Measurements from ENCODE around the gene RBM3.

RBM3 gene

GRCh38 chrX:48578661-48579128 lies 4.4 kb downstream of the RBM3 start:
- no peak overlapping the region for H3K27ac ChIP-seq (ENCODE audit: low read depth, low read length)
- H3K4me3 ChIP-seq (ENCODE audit: low read depth in 1 of 2, low read length in 2 of 2) = no peak overlapping the region
- peaks cover 29% of the 10 kb centered on the region for H3K36me3 ChIP-seq (ENCODE audit: insufficient read depth, low read length)
- H3K4me1 ChIP-seq (ENCODE audit: insufficient read depth, low read length) = peaks cover 14% of the 10 kb centered on the region
- H3K9ac ChIP-seq (ENCODE audit: low read length) = no peak overlapping the region
- no peaks in the 10 kb centered on the region for H3K27me3 ChIP-seq (ENCODE audit: control insufficient read depth in 1 of 2, insufficient read depth in 2 of 2, low read length in 2 of 2)
- H3K9me3 ChIP-seq (ENCODE audit: low read length) = no peaks in the 10 kb centered on the region

GRCh38 chrX:48579259-48579658 lies 5.0 kb downstream of the RBM3 start:
- Histone ChIP-seq H3K27ac (ENCODE audit: low read depth, low read length) (no peak overlapping the region), H3K9ac (ENCODE audit: low read length) (no peak overlapping the region), H3K27me3 (ENCODE audit: control insufficient read depth in 1 of 2, insufficient read depth in 2 of 2, low read length in 2 of 2) (no peaks in the 10 kb centered on the region), H3K9me3 (ENCODE audit: low read length) (no peaks in the 10 kb centered on the region), H3K4me3 (ENCODE audit: low read depth in 1 of 2, low read length in 2 of 2) (no peak overlapping the region), H3K4me1 (ENCODE audit: insufficient read depth, low read length) (peaks cover 14% of the 10 kb centered on the region), H3K36me3 (ENCODE audit: insufficient read depth, low read length) (peaks cover 29% of the 10 kb centered on the region)

GRCh38 chrX:48580662-48581061 lies 6.4 kb downstream of the RBM3 start:
- Histone ChIP-seq H3K9ac (ENCODE audit: low read length) (no peak overlapping the region), H3K4me3 (ENCODE audit: low read depth in 1 of 2, low read length in 2 of 2) (no peak overlapping the region), H3K27ac (ENCODE audit: low read depth, low read length) (no peak overlapping the region), H3K27me3 (ENCODE audit: control insufficient read depth in 1 of 2, insufficient read depth in 2 of 2, low read length in 2 of 2) (no peaks in the 10 kb centered on the region), H3K36me3 (ENCODE audit: insufficient read depth, low read length) (peaks cover 22% of the 10 kb centered on the region), H3K9me3 (ENCODE audit: low read length) (no peaks in the 10 kb centered on the region), H3K4me1 (ENCODE audit: insufficient read depth, low read length) (peaks cover 8% of the 10 kb centered on the region)

- H3K4me1 ChIP-seq (ENCODE audit: insufficient read depth, low read length) = no peaks in the 10 kb centered on the region
- H3K36me3 ChIP-seq (ENCODE audit: insufficient read depth, low read length) = no peaks in the 10 kb centered on the region
- no peak overlapping the region for H3K27ac ChIP-seq (ENCODE audit: low read depth, low read length)
- no peaks in the 10 kb centered on the region for H3K9me3 ChIP-seq (ENCODE audit: low read length)
- H3K9ac ChIP-seq (ENCODE audit: low read length) = no peak overlapping the region
- H3K27me3 ChIP-seq (ENCODE audit: control insufficient read depth in 1 of 2, insufficient read depth in 2 of 2, low read length in 2 of 2) = no peaks in the 10 kb centered on the region
- H3K4me3 ChIP-seq (ENCODE audit: low read depth in 1 of 2, low read length in 2 of 2) = no peak overlapping the region
Observed at GRCh38 chrX:48584698-48585097, 10.4 kb downstream of the RBM3 start.

- Histone ChIP-seq H3K4me3 (ENCODE audit: low read depth in 1 of 2, low read length in 2 of 2) (no peak overlapping the region), H3K27ac (ENCODE audit: low read depth, low read length) (no peak overlapping the region), H3K9ac (ENCODE audit: low read length) (no peak overlapping the region)
Observed at GRCh38 chrX:48589482-48590162, 15.3 kb downstream of the RBM3 start.

GRCh38 chrX:48590203-48591103 lies 16.2 kb downstream of the RBM3 start:
- Histone ChIP-seq H3K36me3 (ENCODE audit: insufficient read depth, low read length) (no peaks in the 10 kb centered on the region), H3K27me3 (ENCODE audit: control insufficient read depth in 1 of 2, insufficient read depth in 2 of 2, low read length in 2 of 2) (no peaks in the 10 kb centered on the region), H3K9ac (ENCODE audit: low read length) (no peak overlapping the region), H3K9me3 (ENCODE audit: low read length) (no peaks in the 10 kb centered on the region), H3K27ac (ENCODE audit: low read depth, low read length) (no peak overlapping the region), H3K4me1 (ENCODE audit: insufficient read depth, low read length) (no peaks in the 10 kb centered on the region), H3K4me3 (ENCODE audit: low read depth in 1 of 2, low read length in 2 of 2) (no peak overlapping the region)

More at GRCh38 chrX:48589482-48590162, 15.3 kb downstream of the RBM3 start:
- Histone ChIP-seq H3K4me1 (ENCODE audit: insufficient read depth, low read length) (no peaks in the 10 kb centered on the region), H3K9me3 (ENCODE audit: low read length) (no peaks in the 10 kb centered on the region), H3K27me3 (ENCODE audit: control insufficient read depth in 1 of 2, insufficient read depth in 2 of 2, low read length in 2 of 2) (no peaks in the 10 kb centered on the region), H3K36me3 (ENCODE audit: insufficient read depth, low read length) (no peaks in the 10 kb centered on the region)

GRCh38 chrX:48591255-48591791 lies 17.0 kb downstream of the RBM3 start:
- Histone ChIP-seq H3K27ac (ENCODE audit: low read depth, low read length) (no peak overlapping the region), H3K4me1 (ENCODE audit: insufficient read depth, low read length) (no peaks in the 10 kb centered on the region), H3K9me3 (ENCODE audit: low read length) (no peaks in the 10 kb centered on the region), H3K9ac (ENCODE audit: low read length) (no peak overlapping the region), H3K27me3 (ENCODE audit: control insufficient read depth in 1 of 2, insufficient read depth in 2 of 2, low read length in 2 of 2) (no peaks in the 10 kb centered on the region), H3K36me3 (ENCODE audit: insufficient read depth, low read length) (no peaks in the 10 kb centered on the region), H3K4me3 (ENCODE audit: low read depth in 1 of 2, low read length in 2 of 2) (no peak overlapping the region)

- Histone ChIP-seq H3K4me3 (ENCODE audit: low read depth in 1 of 2, low read length in 2 of 2) (no peak overlapping the region), H3K9ac (ENCODE audit: low read length) (no peak overlapping the region), H3K36me3 (ENCODE audit: insufficient read depth, low read length) (no peaks in the 10 kb centered on the region), H3K9me3 (ENCODE audit: low read length) (no peaks in the 10 kb centered on the region), H3K4me1 (ENCODE audit: insufficient read depth, low read length) (no peaks in the 10 kb centered on the region), H3K27ac (ENCODE audit: low read depth, low read length) (no peak overlapping the region), H3K27me3 (ENCODE audit: control insufficient read depth in 1 of 2, insufficient read depth in 2 of 2, low read length in 2 of 2) (no peaks in the 10 kb centered on the region)
Observed at GRCh38 chrX:48592971-48593370, 18.7 kb downstream of the RBM3 start.

GRCh38 chrX:48595929-48596328 lies 21.6 kb downstream of the RBM3 start:
- Histone ChIP-seq H3K27ac (ENCODE audit: low read depth, low read length) (no peak overlapping the region), H3K36me3 (ENCODE audit: insufficient read depth, low read length) (peaks cover 18% of the 10 kb centered on the region), H3K9ac (ENCODE audit: low read length) (no peak overlapping the region)

GRCh38 chrX:48597353-48598264 lies 23.3 kb downstream of the RBM3 start, which contains the start of gene WDR13:
Gene WDR13 (plus strand): TSS chrX:48597492. CDS start chrX:48597997, 505 bp downstream.
- Histone ChIP-seq H3K9me3 (ENCODE audit: low read length) (no peaks in the 10 kb centered on the region), H3K27me3 (ENCODE audit: control insufficient read depth in 1 of 2, insufficient read depth in 2 of 2, low read length in 2 of 2) (no peaks in the 10 kb centered on the region), H3K4me3 (ENCODE audit: low read depth in 1 of 2, low read length in 2 of 2) (peak within 1 kb of the TSS; percentile 52 to 69), H3K4me1 (ENCODE audit: insufficient read depth, low read length) (no peaks in the 10 kb centered on the region), H3K36me3 (ENCODE audit: insufficient read depth, low read length) (peaks cover 18% of the 10 kb centered on the region), H3K27ac (ENCODE audit: low read depth, low read length) (peak within 1 kb of the TSS; percentile 82), H3K9ac (ENCODE audit: low read length) (peak within 1 kb of the TSS; percentile 70)

More at GRCh38 chrX:48595929-48596328, 21.6 kb downstream of the RBM3 start:
- Histone ChIP-seq H3K9me3 (ENCODE audit: low read length) (no peaks in the 10 kb centered on the region), H3K4me3 (ENCODE audit: low read depth in 1 of 2, low read length in 2 of 2) (no peak overlapping the region), H3K4me1 (ENCODE audit: insufficient read depth, low read length) (no peaks in the 10 kb centered on the region), H3K27me3 (ENCODE audit: control insufficient read depth in 1 of 2, insufficient read depth in 2 of 2, low read length in 2 of 2) (no peaks in the 10 kb centered on the region)
